ENCODE data around the gene RBMS3.

The RBMS3 gene

GRCh38 chr3:29695643-29696198, 414.9 kb downstream of the RBMS3 start:
- no peak for DNase-seq

- DNase-seq = no peak
Measured at GRCh38 chr3:29696311-29696710, 415.4 kb downstream of the RBMS3 start.

GRCh38 chr3:29697989-29698388, 417.1 kb downstream of the RBMS3 start:
- no peak for DNase-seq

GRCh38 chr3:29700256-29700655, 419.4 kb downstream of the RBMS3 start:
- no peak for DNase-seq

- no peak for DNase-seq
Measured at GRCh38 chr3:29701326-29701983, 420.6 kb downstream of the RBMS3 start.

GRCh38 chr3:29705906-29706844, 425.3 kb downstream of the RBMS3 start:
- peak; percentile 30 for DNase-seq

- DNase-seq = no peak
Measured at GRCh38 chr3:29708884-29709283, 428.0 kb downstream of the RBMS3 start.

- DNase-seq = no peak
Measured at GRCh38 chr3:29711255-29711771, 430.4 kb downstream of the RBMS3 start.

- no peak for DNase-seq
Measured at GRCh38 chr3:29716213-29716612, 435.3 kb downstream of the RBMS3 start.

GRCh38 chr3:29718661-29719065, 437.8 kb downstream of the RBMS3 start:
- DNase-seq = no peak

- no peak for DNase-seq
Measured at GRCh38 chr3:29720665-29721064, 439.8 kb downstream of the RBMS3 start.

GRCh38 chr3:29721789-29722188, 440.9 kb downstream of the RBMS3 start:
- DNase-seq = no peak

GRCh38 chr3:29731050-29731449, 450.2 kb downstream of the RBMS3 start:
- DNase-seq = no peak

GRCh38 chr3:29741231-29741630, 460.4 kb downstream of the RBMS3 start:
- no peak for DNase-seq

- DNase-seq = no peak
Measured at GRCh38 chr3:29745232-29745870, 464.5 kb downstream of the RBMS3 start.

GRCh38 chr3:29746163-29746760, 465.4 kb downstream of the RBMS3 start:
- DNase-seq = no peak

- DNase-seq = no peak
Measured at GRCh38 chr3:29747991-29748390, 467.1 kb downstream of the RBMS3 start.

- no peak for DNase-seq
Measured at GRCh38 chr3:29751647-29752314, 470.9 kb downstream of the RBMS3 start.

GRCh38 chr3:29754346-29754745, 473.5 kb downstream of the RBMS3 start:
- no peak for DNase-seq

- no peak for DNase-seq
Measured at GRCh38 chr3:29755416-29755815, 474.5 kb downstream of the RBMS3 start.

- no peak for DNase-seq
Measured at GRCh38 chr3:29757054-29757777, 476.3 kb downstream of the RBMS3 start.

- no peak for DNase-seq
Measured at GRCh38 chr3:29758108-29758433, 477.2 kb downstream of the RBMS3 start.

All from NCI-H1436 (cell line).